Left lobe of liver (tissue), 2 donors: ENCODE results near the gene FAM149B1. TPM values are rescaled to one million over a fixed set of nuclear protein-coding genes. Genes with fewer than 3 reads are reported as not detected.
"Not testable (repeated sequence)": the region's sequence is repeated elsewhere in the genome, so short reads cannot be mapped to it uniquely, and the experiment has no call there.

Experiments
- ATAC-seq: fragments of 200-7000 bp; cut with Tn5 transposase; one replicate; pipeline ENCODE4 v1.9.1; 2020; ENCODE audit warnings: mild to moderate bottlenecking, moderate library complexity
- DNase-seq: peaks from one replicate; pipeline ENCODE4 v3.0.0-alpha.2; 2020; ENCODE audit warnings: low spot score
- total RNA-seq: library from RNA; stranded (reverse); gene quantifications from one replicate; pipeline ENCODE4 v1.2.1, GENCODE V29; 2021
- donor health status: DM: no; HTN: no; CAD: no; lungs with moderate emphysema.
- donor health status: DM: no; HTN: yes; CAD: no.

FAM149B1 gene
- total RNA-seq, 1 donor from 2014 or later = 11.1 TPM

DNA sequence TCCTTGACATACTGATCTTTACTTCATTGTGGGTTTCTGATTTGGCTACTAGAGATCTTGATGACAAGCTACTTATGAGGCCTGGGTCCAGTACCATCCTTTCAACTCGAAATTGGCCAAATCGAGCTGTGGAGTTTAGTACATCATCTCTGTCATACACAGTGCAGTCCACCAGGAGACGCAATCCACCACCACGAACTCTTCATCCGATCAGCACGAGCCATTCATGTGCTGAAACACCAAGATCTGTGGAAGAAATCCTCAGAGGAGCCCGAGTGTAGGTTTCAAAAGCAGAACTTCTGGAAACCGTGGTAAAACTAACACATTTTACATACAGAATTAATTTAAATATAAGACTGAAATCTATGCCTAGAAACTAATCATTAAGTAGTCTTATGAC is 65.0 kb downstream of the FAM149B1 start:
- DNase-seq (no peak), ATAC-seq (no peak)

DNA sequence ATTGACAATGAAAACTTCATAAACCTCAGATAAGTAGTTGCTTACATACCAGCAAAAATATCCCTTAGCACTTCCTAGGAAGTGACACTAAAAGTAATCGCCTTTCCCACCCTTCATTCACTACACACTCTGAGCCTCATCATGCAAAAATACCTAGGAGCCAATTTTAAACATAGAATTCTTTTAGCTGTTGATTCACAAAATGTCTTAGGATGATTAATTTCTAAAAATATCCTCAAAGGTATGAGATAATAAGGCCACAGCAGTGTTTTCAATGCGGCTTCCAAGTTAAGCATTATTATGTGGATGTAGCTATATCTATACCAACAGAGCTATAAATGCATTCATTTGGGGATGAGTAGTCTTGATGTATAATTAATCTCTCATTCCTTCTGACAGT is 66.0 kb downstream of the FAM149B1 start:
- ATAC-seq (no peak), DNase-seq (no peak)

DNA sequence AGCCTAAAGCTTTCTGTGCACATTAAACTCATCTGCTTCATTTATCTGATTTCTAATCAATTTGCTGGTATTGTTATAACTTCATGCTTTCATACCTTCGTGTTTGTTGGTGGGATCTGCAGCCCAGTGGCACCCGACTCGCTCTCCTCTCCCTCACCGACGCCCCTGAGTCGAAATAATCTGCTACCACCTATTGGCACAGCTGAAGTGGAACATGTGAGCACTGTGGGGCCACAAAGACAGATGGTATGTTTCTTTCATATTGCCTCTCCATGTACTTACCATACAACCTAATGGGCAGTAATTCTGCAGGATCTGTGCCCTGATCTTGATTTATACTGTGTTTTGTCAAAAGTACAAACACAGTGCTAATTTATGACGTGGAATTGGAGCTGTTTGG is 66.8 kb downstream of the FAM149B1 start:
- DNase-seq = no peak
- ATAC-seq = no peak

DNA sequence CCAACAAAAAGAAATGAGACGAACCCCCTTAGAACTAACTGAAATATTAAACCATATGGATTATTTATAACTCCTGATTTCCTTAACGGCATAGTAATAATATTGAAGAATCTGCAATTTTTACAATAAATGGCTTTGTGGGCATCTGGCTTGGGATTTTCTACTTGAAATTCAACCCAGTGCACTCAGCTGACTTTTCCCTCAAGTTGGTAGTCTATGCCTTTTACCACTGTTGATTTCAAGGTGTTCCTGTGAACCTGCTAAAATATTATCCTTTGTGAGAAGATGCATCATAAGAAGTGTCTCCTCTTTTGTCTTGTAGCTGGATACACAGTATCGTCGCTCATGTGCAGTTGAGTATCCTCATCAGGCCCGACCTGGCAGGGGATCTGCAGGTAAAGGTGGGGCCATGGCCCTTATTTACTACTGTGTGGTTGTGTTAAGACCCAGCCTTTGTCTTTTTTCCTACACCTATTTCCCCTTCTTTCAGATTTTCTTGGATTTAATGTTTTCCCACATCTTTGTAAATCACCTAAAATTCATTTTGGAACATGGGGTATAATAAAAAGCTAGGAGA is 71.2 kb downstream of the FAM149B1 start:
- DNase-seq = no peak
- ATAC-seq = no peak

DNA sequence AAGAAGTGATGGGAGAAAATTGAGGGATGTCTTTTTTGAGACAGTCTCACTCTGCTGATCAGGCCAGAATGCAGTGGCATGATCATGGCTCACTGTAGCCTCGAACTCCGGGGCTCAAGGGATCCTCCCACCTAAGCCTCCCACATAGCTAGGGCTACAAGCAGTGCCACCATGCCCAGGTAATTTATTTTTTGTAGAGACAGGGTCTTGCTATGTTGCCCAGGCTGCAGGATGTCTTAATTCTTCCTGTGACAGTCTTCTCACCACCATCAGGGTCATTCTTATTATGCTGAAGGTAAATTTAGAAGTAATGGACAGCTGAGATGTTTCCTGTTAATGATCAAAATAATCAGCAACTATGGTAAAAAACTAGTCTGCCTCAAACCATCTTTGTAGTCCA is 72.0 kb downstream of the FAM149B1 start:
- no peak for ATAC-seq
- no peak for DNase-seq

DNA sequence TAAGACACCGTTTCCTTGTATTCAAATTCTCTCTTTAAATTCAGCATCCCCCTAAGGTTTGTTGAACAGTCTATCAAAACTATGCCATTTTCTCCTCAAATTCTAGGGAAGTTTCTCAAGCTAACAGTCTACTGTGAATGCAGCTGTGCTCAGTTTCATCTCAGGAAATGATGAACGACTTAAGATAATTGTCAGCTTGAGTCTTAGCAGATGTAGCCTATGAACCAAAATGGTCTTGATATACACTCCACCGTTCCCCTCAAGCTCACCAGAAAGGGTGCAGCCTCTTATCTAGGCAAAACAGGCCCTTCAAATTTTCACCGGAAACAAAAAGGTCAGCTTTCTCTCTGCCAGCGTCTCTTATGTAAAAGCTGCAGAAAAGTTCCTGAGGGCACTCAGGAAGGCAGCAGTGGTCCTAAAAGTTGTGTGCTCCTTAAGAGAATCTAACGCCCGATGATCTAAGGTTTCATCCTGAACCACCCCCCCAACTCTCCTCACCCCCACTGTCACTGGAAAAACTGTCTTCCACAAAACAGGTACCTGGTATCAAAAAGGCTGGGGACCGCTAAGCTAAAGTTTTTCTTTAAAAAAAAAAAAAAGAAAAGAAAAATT is 77.1 kb downstream of the FAM149B1 start:
- DNase-seq (no peak), ATAC-seq (no peak)

DNA sequence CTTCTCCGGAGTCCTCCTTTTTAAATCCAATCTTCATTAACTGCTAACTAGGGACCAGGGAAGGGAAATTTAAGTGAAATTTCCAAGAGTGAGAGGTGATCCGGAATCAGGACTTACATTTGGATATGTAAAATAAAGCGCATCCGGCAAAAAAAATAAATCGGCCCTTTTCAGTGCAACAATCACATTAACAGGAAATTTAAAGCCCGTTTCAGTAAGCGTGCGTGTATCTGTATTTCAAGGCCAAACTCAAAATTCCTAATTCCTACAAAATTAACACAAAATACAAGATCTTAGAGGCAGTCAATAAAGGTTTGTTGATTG is 78.4 kb downstream of the FAM149B1 start:
- ATAC-seq (no peak), DNase-seq (no peak)

DNA sequence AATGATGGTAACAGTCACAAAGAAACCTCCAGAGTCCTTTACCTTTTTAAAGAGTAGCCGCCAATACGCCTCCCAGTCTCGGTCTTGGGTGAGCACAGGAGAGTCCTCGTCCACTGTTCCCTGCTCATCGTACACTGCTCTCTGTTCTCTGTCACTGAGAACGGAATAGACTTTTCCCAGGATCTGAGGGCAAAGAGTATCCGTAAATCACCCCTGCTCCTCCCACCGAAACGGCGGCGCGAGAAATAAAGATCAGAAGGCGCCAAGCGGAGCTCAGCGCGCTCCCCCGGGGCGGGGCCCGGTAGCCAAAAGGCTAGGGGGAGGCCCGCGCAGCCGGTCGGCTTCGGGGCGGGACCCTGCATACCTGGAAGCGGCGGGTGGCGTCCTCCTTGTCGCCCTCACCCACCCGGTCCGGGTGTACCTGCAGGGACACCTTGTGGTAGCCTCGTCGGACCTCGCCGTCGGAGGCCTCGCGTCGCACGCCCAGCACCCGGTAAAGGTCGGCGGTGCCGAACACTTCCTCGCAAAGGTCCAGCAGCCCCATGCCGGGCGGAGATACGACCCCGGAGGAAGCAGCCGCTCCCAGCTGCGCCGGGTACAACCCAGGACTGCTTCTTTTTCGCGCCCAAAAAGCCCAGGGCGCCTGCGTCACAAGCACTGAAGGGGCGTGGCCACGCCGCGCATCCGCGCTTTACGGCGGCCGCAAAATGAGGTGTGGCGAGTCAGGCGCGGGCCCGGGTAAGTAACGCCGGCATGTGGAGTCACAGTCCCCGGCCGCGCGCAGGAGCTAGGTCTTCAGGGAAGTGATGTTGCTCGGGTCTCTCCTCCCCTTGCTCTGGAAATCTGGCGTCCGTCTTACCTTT is 79.0 kb downstream of the FAM149B1 start, which contains the start of gene DNAJC9:
Gene DNAJC9, minus strand, starts transcription at position 610 of the 863 bp plus-strand sequence. Its CDS starts 66 bp downstream, at position 544.
- peak; percentile 98 for DNase-seq

DNA sequence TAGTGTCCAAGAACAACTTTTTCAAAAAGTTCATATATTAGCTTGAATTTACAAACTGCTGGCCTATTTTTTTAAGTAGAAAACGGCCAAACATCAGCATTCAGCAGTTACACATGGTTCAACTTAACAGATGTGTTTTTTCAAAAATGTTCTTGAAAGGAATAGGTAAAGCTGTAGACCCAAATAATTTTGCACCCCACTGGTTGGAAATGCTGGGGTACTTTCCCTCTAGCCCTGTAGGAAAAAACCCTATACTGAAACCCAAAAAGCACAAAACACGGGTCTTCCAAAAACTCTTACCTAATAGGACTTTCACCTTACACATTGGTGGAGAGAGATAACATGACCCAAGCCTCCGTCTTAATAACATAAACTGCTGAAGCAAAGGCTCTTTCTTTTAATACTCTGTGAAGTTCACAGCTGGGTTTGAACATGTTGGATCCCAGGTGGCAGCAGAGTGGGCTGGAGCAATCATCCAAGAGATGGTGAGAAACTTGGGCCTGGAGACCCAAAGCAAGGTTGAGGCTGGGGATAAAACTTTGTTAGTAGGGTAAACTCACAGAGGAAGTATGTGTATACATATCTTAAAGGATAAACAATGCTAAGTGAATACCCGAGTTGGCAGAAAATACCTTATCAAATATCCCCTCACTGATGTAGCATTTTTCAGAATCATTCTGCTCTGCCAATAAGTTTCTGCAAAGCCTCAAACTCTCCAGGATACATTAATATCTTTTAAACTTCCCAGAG is 79.8 kb downstream of the FAM149B1 start:
- ATAC-seq (no peak), DNase-seq (no peak)

More for the DNA sequence above, 79.0 kb downstream of the FAM149B1 start, which contains the start of gene DNAJC9:
- peak; percentile 91 for ATAC-seq

DNA sequence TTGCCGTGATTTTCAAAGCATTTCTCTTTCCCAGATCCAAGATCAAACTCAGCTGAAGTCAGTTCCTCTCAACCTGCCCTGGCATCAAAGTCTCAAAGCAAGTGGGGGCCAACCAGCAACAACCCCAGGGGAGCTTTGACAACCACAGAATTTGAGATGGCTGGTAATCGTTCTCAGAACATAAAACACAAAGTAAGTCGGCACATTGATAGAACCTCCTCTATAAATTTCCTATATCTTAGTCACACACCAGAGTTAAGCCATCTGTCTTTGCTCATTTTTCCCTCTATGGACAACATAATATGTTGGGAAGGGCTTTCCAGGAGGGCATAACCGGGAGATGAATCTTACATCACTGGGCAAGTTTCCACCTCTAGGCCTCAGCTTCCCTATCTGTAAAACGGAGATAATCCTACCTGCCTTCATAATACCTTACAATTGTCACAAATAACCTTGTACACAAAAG is 80.4 kb downstream of the FAM149B1 start:
- ATAC-seq (no peak), DNase-seq (no peak)

DNA sequence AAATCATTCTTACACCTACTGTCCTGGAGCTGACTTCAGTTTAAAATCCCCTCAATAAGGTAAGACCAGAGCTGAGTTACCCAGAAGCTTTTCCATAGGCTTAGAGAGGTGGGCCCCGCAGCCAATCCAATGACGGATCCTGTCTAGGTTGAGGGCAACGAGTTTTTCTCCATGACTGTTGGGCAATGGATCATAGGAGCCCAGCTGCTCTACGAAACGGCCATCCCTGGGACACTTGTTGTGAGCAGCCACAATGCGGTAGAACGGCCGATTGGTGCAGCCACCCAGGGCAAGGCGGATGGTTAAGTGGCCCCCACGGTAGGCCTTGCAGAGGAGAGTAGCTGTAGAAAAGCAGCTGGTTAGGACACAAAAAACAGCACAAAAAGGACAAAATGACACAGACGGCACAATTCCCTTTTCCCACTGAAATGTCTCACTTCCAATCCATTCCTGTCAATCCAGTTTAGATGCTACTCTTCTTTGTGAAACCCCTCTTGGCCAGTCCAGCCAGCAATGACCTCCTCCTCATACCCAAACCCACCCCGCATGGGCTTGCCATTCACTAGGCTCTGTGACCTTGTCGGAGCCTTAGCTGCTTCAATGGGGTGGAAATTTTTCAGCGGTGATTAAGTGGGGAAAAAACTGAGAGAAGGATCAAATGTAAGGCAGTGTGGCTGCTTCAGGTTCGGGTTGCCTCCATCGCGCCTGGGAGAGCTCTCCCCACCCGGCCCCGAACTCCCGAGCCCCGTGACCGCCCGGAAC is 83.9 kb downstream of the FAM149B1 start:
- peak; percentile 57 for ATAC-seq
- no peak for DNase-seq

DNA sequence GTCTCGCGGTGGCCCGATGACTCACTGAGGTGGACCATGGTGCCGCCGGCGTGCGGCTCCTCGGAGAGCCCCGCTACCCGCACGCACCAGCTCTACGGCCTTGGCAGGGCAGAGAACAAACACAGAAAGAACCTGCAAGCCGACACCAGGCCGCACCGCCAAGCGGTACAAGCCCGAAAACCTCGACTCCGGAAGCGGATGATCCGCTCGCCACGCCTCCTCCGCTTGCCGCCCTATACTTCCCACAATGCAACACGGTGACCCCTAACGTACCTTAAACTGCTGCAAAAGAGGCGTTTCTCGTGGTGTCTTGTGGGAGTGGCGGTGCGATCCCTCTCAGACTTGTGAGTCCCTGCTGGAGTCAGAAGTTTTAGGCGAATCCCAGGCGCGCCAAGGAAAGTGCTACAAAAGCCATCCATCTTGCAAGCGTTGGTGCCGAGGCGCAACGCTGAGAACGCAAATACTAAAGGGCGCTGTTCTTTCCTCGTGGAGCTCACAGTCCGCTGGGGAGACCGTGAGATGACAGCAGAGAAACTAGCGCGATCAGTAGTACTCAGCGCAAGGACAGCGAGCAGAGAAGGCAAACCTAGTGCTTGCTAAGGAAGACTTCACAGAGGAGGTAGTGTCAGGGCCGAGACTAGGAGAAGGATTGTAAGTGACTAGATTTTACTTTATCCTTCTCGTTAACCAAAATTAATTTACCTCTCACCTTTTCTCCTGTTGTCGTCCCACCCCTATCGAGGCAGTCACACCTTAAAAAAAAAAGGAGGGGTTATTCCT is 84.7 kb downstream of the FAM149B1 start, which contains the start of gene MRPS16:
Gene MRPS16, minus strand, starts transcription at position 200 of the 780 bp plus-strand sequence. Its CDS starts 162 bp downstream, at position 38.
- ATAC-seq (peak; percentile 97), DNase-seq (peak; percentile 97)

DNA sequence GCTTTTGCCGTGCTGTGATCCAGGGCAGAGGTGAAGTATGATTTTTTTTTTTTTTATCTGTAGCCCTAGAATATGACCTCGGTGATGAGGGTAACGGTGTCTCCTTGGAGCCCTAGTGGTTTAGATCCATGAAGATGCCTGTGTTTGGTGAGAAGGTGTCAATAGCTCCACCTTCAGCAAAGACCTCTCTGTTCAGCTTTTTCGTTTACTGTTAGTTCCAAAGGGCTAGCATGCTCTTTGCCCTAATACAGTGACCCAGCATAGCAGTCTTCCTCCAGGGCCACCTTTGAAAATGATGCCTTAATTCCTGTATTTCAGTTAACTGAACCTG is 85.3 kb downstream of the FAM149B1 start:
- ATAC-seq (peak; percentile 6), DNase-seq (no peak)

DNA sequence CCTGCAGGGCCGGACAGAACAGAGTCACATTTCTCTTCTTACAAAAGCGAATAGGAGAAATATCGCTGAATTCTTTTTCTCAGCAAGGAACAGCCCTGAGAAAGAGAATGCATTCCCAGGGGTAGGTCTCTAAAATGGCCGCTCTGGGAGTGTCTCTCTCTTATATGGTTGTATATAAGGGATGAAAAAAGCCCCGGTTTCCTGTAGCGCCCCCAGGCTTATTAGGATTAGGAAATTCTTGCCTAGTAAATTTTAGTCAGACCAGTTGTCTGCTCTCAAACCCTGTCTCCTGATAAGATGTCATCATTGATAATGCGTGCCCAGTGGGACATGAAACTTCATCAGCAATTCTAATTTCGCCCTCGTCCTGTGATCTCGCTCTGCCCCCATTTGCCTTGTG is 90.7 kb downstream of the FAM149B1 start:
- ATAC-seq, DNase-seq: not testable (repeated sequence)

DNA sequence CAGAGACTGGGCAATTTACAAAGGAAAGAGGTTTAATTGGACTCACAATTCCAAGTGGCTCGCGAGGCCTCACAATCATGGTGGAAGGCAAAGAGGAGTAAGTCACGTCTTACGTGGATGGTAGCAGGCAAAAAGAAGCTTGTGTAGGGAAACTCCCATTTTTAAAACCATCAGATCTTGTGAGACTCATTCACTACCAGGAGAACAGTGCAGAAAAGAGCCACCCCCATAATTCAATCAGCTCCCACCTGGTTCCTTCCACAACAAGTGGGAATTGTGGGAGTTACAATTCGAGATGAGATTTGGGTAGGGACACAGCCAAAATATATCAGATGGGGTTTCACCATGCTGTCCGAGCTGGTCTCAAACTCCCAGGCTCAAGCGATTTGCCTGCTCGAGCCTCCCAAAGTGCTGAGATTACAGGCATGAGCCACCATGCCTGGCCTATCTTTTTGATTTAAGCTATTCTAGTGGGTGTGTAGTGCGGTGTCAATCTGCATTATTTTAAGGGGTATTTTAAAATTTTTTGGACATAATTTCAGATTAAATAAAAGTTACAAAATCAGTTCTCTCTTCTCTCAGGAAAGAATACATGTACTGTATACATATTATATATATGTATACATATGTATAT is 93.6 kb downstream of the FAM149B1 start:
- DNase-seq = no peak
- no peak for ATAC-seq

DNA sequence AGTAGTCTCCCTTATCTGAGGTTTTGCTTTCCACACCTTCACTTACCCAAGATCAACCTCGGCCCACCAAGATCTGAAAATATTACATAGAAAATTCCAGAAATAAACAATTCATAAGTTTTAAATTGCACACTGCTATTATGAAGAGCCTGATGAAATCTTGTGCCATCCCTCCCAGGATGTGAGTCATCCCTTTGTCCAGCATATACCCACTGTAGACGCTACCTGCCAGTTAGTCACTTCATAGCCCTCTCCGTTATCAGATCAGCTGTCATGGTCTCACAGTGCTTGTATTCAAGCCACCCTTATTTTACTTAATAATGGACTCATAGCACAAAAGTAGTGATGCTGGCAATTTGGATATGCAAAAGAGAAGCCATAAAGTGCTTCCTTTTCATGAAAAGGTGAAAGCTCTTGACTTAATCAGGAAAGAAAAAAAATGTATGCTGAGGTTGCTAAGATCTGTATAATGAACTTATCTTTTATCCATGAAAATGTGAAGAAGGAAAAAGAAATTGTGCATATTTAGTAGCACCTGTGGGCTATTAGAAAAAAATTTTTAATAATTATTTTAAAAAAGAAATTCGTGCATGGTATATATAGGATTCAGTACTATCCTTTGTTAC is 94.3 kb downstream of the FAM149B1 start:
- DNase-seq (no peak), ATAC-seq (no peak)

DNA sequence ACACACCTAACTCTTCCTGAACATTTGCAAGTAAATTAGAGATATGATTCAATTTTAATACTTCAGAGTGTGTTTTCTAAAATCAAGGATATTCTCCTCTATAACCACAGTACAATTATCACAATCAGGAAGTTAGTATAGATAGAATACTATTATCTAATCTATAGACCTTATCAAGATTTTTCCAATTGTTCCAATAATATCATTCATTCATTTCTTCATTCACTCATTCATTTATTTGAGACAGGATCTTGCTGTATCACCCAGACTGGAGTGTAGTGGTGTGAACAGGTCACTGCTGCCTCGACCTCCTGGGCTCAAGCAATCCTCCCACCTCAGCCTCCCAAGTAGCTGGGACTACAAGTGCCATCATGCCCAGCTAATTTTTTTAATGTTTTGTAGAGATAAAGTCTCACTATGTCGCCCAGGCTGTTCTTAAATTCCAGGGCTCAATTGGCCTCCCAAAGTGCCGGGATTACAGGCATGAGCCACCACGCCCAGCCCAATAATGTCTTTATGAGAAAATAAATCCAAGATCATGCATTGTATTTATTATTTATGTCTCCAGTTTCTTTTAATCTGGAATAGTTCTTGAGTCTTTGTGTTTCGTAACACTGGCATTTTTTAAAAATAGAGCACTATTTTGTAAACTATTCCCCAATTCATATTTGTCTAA is 95.1 kb downstream of the FAM149B1 start:
- no peak for DNase-seq
- ATAC-seq = no peak

DNA sequence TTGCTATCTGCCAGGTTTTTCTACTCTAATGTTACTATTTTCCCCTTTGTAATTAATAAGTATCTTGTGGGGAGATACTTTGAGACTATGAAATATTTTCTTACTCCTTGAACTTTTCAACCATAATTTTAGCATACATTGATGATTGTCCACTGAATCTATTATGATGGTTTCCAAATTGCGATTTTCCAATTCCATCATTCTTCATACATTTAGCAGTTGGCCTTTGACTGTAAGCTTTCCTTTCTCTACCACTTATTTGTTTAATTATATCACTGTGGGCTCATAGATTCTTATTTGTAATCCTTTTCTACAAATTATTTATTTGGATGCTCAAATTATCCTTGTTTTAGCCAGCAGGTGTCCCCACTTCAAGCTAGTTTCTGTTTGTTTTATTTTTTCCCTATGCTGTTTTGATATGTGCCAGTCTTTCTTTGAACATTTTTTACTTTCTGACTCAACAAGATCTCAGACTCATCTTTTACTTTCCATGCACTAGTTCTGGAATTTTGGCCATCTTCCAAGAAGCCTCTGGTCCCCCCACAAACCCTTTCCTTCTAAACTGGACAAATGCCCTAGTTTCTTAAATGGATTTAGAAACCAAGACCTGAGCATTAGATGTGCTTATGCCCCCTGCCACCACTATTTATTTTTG is 95.9 kb downstream of the FAM149B1 start:
- peak; percentile 61 for ATAC-seq

More for the DNA sequence above, 95.9 kb downstream of the FAM149B1 start:
- no peak for DNase-seq
